HepG2 (cell line): ENCODE results near the gene MAN1B1. TPM values are rescaled to one million over a fixed set of nuclear protein-coding genes. Genes with fewer than 3 reads are reported as not detected.

Experiments
- DZIP1 ChIP-seq: sonication (generic); formaldehyde crosslinking; IDR thresholded peaks from 2 replicates; pipeline ENCODE4 v1.5.0; 2020; ENCODE audit warnings: mild to moderate bottlenecking, missing genetic modification reagents
- ISX ChIP-seq: sonication (generic); formaldehyde crosslinking; conservative IDR thresholded peaks from 2 replicates; pipeline ENCODE4 v1.5.0; 2020; ENCODE audit warnings: missing genetic modification reagents
- MED1 ChIP-seq: sonication (generic); formaldehyde crosslinking; IDR thresholded peaks from 2 replicates; pipeline ENCODE4 v1.4.0; 2020; ENCODE audit warnings: missing genetic modification reagents
- MED13 ChIP-seq: sonication (generic); formaldehyde crosslinking; IDR thresholded peaks from 2 replicates; pipeline ENCODE4 v1.5.0; 2020; ENCODE audit warnings: missing genetic modification reagents
- NR2F2 ChIP-seq: IDR thresholded peaks from 2 replicates; pipeline ENCODE4 v1.6.1; 2012; ENCODE audit warnings: low read depth, inconsistent platforms, borderline replicate concordance
- PAXIP1 ChIP-seq: sonication (generic); formaldehyde crosslinking; conservative IDR thresholded peaks from 2 replicates; pipeline ENCODE4 v1.4.0; 2020; ENCODE audit warnings: mild to moderate bottlenecking, missing genetic modification reagents, moderate library complexity
- POLR2G ChIP-seq: fragments of 200-400 bp; formaldehyde crosslinking; IDR thresholded peaks from 2 replicates; pipeline ENCODE4 v1.6.1; 2018; ENCODE audit warnings: mild to moderate bottlenecking, low read depth, low read length, moderate library complexity
- PPARG ChIP-seq: conservative IDR thresholded peaks from 2 replicates; pipeline ENCODE4 v1.6.1; 2016; ENCODE audit warnings: missing biosample characterization, missing genetic modification reagents
- REPIN1 ChIP-seq: sonication (generic); formaldehyde crosslinking; IDR thresholded peaks from 2 replicates; pipeline ENCODE4 v1.8.0; 2022; ENCODE audit warnings: missing genetic modification reagents, low read depth, mild to moderate bottlenecking, borderline replicate concordance
- THRA ChIP-seq: sonication (generic); formaldehyde crosslinking; IDR thresholded peaks from 2 replicates; pipeline ENCODE4 v1.4.0; 2020; ENCODE audit warnings: missing genetic modification reagents, borderline replicate concordance
- TRAFD1 ChIP-seq: sonication (generic); formaldehyde crosslinking; IDR thresholded peaks from 2 replicates; pipeline ENCODE4 v1.5.1; 2020; ENCODE audit warnings: missing genetic modification reagents, mild to moderate bottlenecking, borderline replicate concordance
- U2AF1 ChIP-seq: fragments of 200-400 bp; formaldehyde crosslinking; optimal IDR thresholded peaks from 2 replicates; pipeline ENCODE3; 2017; ENCODE audit warnings: mild to moderate bottlenecking, low read depth, low read length
- ZBTB25 ChIP-seq: IDR thresholded peaks from 2 replicates; pipeline ENCODE4 v1.6.1; 2018; ENCODE audit warnings: missing genetic modification reagents
- ZKSCAN5 ChIP-seq: sonication (generic); formaldehyde crosslinking; IDR thresholded peaks from 2 replicates; pipeline ENCODE4 v1.5.1; 2020; ENCODE audit warnings: mild to moderate bottlenecking, missing genetic modification reagents
- ZNF362 ChIP-seq: sonication (generic); formaldehyde crosslinking; IDR thresholded peaks from 2 replicates; pipeline ENCODE4 v1.4.0; 2020; ENCODE audit warnings: missing genetic modification reagents, mild to moderate bottlenecking, borderline replicate concordance
- polyA plus RNA-seq, 8 experiments: library from polyadenylated mRNA; depleted of rRNA in 3 of 8; stranded (reverse) in 7 of 8; unstranded in 1 of 8; fragments of >200 nt; fragmentation: Illumina TruSeq in 4 of 8; extraction: Trizol in 4 of 8; gene quantifications; 2 replicates each; pipeline versions ENCODE4 v1.2.1 to v1.2.3, GENCODE V29; 2011 to 2016; ENCODE audit warnings: low read depth in 4 of 8, missing spikeins in 1 of 8, mixed read lengths in 1 of 8; ENCODE audit not compliant: insufficient read depth in 1 of 8
- total RNA-seq, 5 experiments: library from RNA; depleted of rRNA; stranded (reverse); fragments of >200 nt; fragmentation: Illumina TruSeq; extraction: Trizol; gene quantifications; 2 replicates each; pipeline ENCODE4 v1.2.3, GENCODE V29; 2016; ENCODE audit warnings: low read depth in 1 of 5

MAN1B1 gene
- total and polyA plus RNA-seq, 2 of the 13 experiments (the other 11 are each of a cell fraction or from before 2014, with no cell fraction given) = 48.9 to 59.5 TPM

- 0 out of 2 replicates have a peak, but pooled peaks have one; percentile 78 for TF ChIP-seq TRAFD1 (CRISPR knock-in tag)
- TF ChIP-seq MED1 (CRISPR knock-in tag) = peak; percentile 36; the same call in 1 of the 2 replicates
- TF ChIP-seq DZIP1 (CRISPR knock-in tag) = no peak
- no peak for TF ChIP-seq ZKSCAN5 (CRISPR knock-in tag)
- TF ChIP-seq PPARG (CRISPR knock-in tag) = peak; percentile 85
- TF ChIP-seq POLR2G = no peak
- TF ChIP-seq PAXIP1 = peak; percentile 76
- TF ChIP-seq ZBTB25 = no peak
- 0 out of 2 replicates have a peak, but pooled peaks have one; percentile 11 for TF ChIP-seq THRA (CRISPR knock-in tag)
- no peak for TF ChIP-seq REPIN1 (CRISPR knock-in tag)
- TF ChIP-seq MED13 (CRISPR knock-in tag) = 0 out of 2 replicates have a peak, but pooled peaks have one; percentile 8
- peak; percentile 50 for TF ChIP-seq NR2F2
- no peak for TF ChIP-seq ISX
- peak; percentile 64; the same call in 1 of the 2 replicates for TF ChIP-seq ZNF362 (CRISPR knock-in tag)
- TF ChIP-seq U2AF1 = peak; percentile 5
Observed at GRCh38 chr9:137110911-137111787, 24.4 kb downstream of the MAN1B1 start (continued).
